Right hindlimb (tissue), 1 donor: ENCODE measurements around the gene ERH.
"Not testable (repeated sequence)": the region's sequence is repeated elsewhere in the genome, so short reads cannot be mapped to it uniquely, and the experiment has no call there.

Experiments
- DNase-seq: peaks from one replicate; pipeline ENCODE4 v3.0.0-alpha.2; 2018

ERH gene

GRCh38 chr14:69392481-69392880 lies 5.6 kb downstream of the ERH start:
- no peak for DNase-seq

DNA sequence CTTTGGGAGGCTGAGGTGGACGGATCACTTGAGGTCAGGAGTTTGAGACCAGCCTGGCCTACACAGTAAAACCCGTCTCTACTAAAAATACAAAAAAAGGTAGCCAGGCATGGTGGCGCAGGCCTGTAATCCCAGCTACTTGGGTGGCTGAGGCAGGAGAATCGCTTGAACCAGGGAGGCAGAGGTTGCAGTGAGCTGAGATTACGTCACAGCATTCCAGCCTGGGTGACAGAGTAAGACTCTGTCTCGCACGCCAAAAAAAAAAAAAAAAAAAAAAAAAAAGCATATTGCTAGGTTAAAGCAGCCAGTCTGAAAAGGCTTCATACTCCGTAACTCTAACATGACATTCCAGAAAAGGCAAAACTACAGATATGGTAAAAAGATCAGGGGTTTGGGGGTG lies 6.7 kb downstream of the ERH start:
- DNase-seq: not testable (repeated sequence)

- DNase-seq: no peak
Measured at GRCh38 chr14:69387311-69387710, 10.8 kb downstream of the ERH start.

GRCh38 chr14:69378274-69378673 lies 19.8 kb downstream of the ERH start:
- DNase-seq: no peak

DNA sequence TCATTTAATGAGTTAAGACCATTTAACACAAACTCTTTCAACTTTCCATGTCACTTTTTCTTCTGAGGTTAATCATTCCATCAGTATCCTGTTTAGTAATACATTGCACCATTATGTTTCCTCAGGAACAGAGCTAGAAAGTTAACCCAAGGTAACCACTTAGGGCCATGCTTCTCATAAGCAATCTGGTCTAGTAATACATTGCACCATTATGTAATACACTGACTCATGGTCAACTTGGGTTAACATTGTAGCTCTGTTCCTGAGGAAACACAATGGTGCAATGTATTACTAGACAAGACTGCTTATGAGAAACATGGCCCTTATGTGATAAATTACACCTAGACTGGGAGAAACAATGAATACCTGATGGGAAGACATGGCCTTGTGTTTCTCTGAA lies 21.7 kb downstream of the ERH start:
- DNase-seq: no peak

- no peak for DNase-seq
Measured at GRCh38 chr14:69375722-69376121, 22.4 kb downstream of the ERH start.

DNA sequence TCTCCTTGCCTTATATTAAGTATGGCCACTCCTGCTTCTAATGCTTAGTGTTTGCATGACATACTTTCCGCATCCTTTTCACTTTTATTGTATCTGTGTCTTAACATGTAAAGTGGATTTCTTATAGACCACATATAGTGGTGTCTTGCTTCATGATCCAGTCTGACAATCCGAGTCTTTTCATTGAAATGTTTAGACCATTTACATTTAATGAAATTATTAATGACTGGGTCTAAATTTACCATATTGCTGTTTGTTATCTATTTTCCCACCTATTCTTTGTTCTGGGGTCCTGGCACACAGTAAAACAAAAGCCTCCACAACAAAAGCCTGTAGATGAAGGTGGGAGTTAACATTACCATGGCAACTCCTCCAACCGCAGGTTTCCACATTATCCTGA lies 22.9 kb downstream of the ERH start:
- DNase-seq: no peak

- DNase-seq: no peak
Measured at GRCh38 chr14:69374235-69374634, 23.9 kb downstream of the ERH start.

GRCh38 chr14:69373104-69373503 lies 25.0 kb downstream of the ERH start:
- no peak for DNase-seq

- no peak for DNase-seq
Measured at GRCh38 chr14:69372146-69372545, 26.0 kb downstream of the ERH start.

DNA sequence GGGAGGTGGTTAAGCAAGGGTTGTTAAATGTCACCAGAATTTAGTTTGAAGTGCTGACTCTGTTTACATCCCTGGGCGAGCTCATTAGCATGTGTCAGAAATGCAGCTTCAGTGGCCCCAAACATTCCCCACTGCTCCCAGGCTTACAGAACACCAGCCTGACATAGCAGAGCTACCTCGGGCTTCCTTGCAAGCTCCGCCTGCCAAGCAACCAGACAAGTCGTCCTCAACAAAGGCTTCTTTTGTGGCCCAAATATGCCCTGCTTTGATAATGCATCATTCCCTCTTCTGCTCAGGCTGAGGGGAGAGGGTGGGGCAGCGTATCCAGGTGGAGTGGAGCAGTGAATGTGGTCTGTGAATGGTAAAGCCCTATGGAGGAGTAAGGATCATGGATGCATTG lies 28.0 kb downstream of the ERH start:
- no peak for DNase-seq

GRCh38 chr14:69368381-69368780 lies 29.7 kb downstream of the ERH start:
- DNase-seq: no peak

DNA sequence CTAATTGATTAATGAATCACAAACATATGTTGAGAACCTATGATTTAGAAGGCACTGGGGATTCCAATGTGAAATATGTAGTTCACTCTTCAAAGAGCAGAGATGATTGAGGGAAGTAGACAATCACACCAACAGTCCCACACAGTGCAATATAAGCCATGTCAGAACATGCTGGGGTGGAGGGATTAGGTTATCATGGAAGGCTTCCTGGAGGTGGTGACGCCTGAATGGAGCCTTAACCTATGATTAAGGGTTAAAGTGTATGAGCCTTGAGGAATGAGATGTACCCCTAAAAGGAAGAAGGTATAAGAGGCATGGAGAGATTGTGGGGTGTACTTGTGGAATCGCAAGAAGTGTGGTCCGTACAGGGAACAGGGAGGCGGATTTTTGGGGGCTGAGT lies 31.3 kb downstream of the ERH start:
- no peak for DNase-seq

DNA sequence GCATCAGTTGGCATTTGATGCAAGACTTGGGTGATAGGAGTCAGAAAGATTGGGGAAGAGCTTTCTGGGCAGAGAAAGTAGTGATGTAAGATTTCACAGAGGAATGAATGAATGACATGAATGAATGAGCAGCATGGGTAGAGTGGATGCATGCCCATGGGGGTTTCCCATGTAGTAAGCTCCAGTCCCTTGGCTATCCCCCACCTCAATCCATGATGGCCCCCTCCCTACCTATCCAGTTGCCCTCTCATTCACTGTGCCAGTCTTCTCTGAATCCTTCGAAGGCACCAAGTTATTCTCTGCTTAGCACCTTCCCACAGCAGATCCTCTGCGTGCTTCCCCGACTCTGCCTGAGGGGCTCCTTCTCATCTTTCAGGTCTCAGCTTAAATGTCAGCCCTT lies 32.0 kb downstream of the ERH start:
- DNase-seq: no peak

DNA sequence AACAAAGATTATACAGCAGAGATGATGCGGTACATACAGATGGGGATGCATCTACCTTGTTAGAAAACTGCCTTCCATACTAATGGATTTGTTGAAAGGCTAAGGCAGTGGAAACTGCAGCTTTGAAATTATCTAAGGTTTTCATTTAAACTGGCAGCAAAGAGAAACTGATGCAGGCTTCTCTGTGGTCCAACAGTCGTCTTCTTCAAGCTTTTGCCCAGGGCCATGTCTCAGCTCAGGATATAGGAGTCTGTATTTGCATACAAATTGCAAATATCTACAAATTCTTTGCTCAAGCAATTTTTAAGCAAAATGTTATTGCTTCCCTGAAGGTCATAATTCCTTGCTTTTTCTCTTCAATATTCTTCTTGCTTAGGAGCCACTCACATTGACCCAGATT lies 33.7 kb downstream of the ERH start:
- no peak for DNase-seq

DNA sequence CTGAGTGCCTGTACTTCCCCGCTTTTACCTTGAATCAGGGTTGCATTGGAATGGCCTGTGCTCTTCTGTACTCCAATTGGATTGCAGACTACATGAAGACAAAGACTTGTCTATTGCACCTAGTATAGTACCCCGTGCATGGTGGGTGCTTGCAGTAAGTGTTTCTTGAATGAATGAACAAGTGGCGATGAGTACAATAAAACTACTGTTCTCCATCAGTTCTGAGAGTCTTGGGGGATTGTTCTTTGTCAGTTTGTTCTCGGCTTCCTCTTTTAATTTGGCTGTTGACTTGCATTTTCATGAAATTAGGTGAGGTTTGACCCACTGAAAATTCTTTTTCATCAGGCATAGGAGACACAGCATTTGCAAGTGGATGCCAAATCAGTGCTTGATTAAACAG lies 34.1 kb downstream of the ERH start:
- no peak for DNase-seq

GRCh38 chr14:69363055-69363454 lies 35.0 kb downstream of the ERH start:
- no peak for DNase-seq

DNA sequence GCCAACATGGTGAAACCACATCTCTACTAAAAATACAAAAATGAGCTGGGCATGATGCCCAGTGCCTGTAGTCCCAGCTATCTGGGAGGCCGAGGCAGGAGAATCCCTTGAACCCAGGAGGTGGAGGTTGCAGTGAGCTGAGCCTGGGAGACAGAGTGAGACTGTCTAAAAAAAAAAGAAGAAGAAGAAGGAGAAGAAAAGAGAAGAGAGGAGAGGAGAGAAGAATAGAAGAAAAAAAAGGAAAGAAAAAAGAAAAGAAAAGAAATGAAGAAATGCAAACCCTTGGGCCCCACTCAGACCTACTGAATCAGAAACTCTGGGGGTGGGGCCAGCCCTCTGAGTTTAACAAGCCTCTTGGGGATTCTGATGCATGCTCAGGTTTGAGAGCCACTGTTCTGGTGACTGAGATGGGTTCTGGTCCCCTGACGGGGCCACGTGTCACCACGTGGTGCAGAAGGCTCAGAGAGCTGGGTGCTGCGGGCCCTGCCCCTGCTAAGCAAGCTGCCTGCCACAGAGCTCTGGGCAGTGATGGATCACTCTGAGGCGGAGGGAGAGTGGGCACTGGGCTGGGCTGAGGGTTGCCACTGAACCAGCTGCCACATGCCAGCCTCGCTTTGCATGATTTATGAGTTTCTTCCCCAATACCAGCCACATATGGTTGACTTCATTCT lies 37.5 kb downstream of the ERH start:
- no peak for DNase-seq

- DNase-seq: no peak
Measured at GRCh38 chr14:69358966-69359365, 39.1 kb downstream of the ERH start.

DNA sequence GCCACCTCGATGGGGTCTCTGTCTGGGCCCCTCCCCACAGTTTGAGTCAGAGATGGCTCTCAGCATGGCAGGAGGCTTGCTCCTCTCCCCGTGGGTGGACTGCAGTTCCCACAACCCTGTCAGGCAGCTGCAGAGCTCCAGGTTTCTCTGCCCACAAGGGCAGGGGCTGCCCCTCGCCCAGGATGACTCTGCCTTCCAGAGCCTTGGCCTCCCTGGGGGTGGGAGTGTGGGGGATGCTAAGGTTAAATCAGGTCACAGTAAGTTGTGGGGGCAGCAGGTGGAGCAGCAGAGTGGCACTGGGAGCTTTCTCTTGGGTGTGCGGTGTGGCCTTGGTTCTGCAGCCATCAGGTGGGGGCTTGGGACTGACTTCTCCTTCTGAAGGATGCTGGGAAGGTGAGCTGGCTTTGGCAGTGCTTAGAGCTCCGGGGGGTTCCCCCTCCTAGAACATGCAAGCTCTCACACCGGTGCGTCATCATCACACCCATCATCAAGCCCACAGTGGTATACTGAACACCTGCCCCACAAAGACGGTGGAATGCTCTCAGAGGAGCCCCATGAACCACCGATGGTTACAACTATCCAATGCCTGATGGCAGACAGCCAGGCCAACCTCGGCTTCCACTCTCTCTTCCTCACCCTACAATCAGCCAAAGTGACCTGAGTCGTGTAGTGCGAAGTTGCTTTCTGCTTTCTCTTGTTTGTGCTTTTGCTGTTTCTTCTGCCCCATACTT lies 39.7 kb downstream of the ERH start:
- DNase-seq: no peak

- no peak for DNase-seq
Measured at GRCh38 chr14:69357544-69358200, 40.4 kb downstream of the ERH start.

GRCh38 chr14:69356903-69357543 lies 41.1 kb downstream of the ERH start:
- no peak for DNase-seq

DNA sequence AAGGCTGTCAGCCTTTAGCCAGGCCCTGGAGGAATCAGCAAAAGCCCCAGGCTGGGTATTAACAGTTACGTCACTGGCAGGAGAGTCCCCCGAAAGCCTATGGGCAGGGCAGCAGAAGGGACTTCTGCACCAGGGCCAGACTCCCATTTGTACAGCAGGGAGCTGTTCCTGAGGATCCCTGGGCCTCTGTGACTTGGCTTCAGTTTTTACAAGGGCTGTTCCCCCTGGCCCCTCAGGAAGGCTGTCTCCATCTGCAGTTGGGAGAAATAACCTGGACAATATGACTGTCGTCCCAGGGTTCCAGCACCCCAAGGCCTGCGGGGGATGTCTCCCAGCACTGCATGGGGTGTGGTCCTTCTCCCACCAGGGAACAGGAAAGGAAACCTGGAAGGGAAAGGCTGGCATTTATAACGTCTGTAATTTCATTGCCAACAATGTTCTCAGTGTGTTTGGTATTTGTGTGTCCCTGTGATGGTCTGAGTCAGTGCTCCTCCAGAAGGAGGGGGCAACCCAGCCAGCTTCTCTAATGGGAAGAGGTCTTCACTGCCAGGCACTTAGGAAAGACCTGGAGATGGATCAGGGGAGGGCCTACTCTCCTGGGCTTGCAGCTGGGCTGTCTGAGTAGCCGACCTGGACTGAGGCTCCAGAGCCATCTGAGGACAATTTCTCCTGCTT lies 42.4 kb downstream of the ERH start:
- DNase-seq: peak; percentile 34
